Adrenal gland (tissue), 12 donors: Measurements from ENCODE around the gene SNX32. TPM values are rescaled to one million over a fixed set of nuclear protein-coding genes. Genes with fewer than 3 reads are reported as not detected.

Experiments
- DNase-seq, 7 donors: peaks; one replicate each; pipeline ENCODE4 v3.0.0-alpha.2; 2019 to 2020
- H3K27ac ChIP-seq, 5 donors: fragments of 200-600 bp; sonication (generic) in 4 of 5; 1 replicate in 3 of 5; 2 replicates in 2 of 5; pipeline versions ENCODE4 v1.5.1 to v1.8.0; 2016 to 2020; ENCODE audit warnings: mild to moderate bottlenecking in 1 of 5
- H3K27me3 ChIP-seq: fragments of 200-600 bp; 2 replicates; pipeline ENCODE4 v1.8.0; 2021
- H3K36me3 ChIP-seq, 2 donors: fragments of 200-600 bp; replicated peaks in 1 of 2; 1 replicate in 1 of 2; 2 replicates in 1 of 2; pipeline versions ENCODE4 v1.5.1 to v1.8.0; 2018 to 2022
- H3K4me1 ChIP-seq, 2 donors: fragments of 200-600 bp; replicated peaks in 1 of 2; 1 replicate in 1 of 2; 2 replicates in 1 of 2; pipeline versions ENCODE4 v1.5.1 to v1.8.0; 2018 to 2021
- H3K4me3 ChIP-seq, 4 donors: fragments of 200-600 bp; sonication (generic) in 3 of 4; one replicate each; pipeline ENCODE4 v1.5.1; 2016 to 2018
- H3K9me3 ChIP-seq, 3 donors: fragments of 200-600 bp; sonication (generic) in 1 of 3; replicated peaks in 1 of 3; 1 replicate in 2 of 3; 2 replicates in 1 of 3; pipeline versions ENCODE4 v1.5.1 to v1.8.0; 2016 to 2021
- CTCF ChIP-seq, 6 experiments: fragments of 450-650 bp in 4 of 6; fragments of 200-600 bp in 2 of 6; sonication (generic) in 1 of 6; IDR thresholded peaks; 1 replicate in 5 of 6; 2 replicates in 1 of 6; pipeline versions ENCODE4 v1.5.1 to v1.8.0; 2016 to 2021; ENCODE audit warnings: antibody characterized with exemption in 6 of 6, mild to moderate bottlenecking in 2 of 6, moderate library complexity in 1 of 6
- POLR2A ChIP-seq, 2 donors: fragments of 450-650 bp; IDR thresholded peaks; one replicate each; pipeline ENCODE4 v1.6.1; 2017; ENCODE audit warnings: antibody characterized with exemption in 2 of 2, mild to moderate bottlenecking in 2 of 2, moderate library complexity in 1 of 2
- WGBS, 4 donors: extraction: QIAGEN DNeasy Blood & Tissue Kit in 2 of 4; methylation state at CpG; one replicate each; pipeline versions ENCODE4 v1.1.5 to v1.1.7; 2013 to 2017; 5-methylcytosine and 5-hydroxymethylcytosine counted together
- intact Hi-C, 2 donors: fragments of 100-400 bp; cut with DNase I; formaldehyde crosslinking; loops; one replicate each; pipeline versions ENCODE4 v1.14.1 to v1.15.0; 2022 to 2023
- polyA plus RNA-seq, 3 donors: library from polyadenylated mRNA; stranded (reverse); fragments of 200-250 nt in 2 of 3; fragments of 350-450 nt in 1 of 3; fragmentation: Illumina TruSeq in 1 of 3; extraction: RNeasy Lipid Tissue Mini Kit (QIAGEN cat#74804) in 1 of 3; gene quantifications; one replicate each; pipeline ENCODE4 v1.2.3, GENCODE V29; 2013 to 2014
- total RNA-seq, 9 donors: library from RNA; depleted of rRNA in 4 of 9; stranded (reverse); fragments of >200 nt in 4 of 9; fragments of 120-200 nt in 1 of 9; fragmentation: NEBNext Ultra II Directional in 1 of 9; extraction: Animal tissue kit (Norgen Biotek cat#: 25700) in 1 of 9; gene quantifications; one replicate each; pipeline versions ENCODE4 v1.1.0 to v1.2.4, GENCODE V29; 2013 to 2023
- donor health status: healthy with polysubstance abuse.
- donor health status: Bipolar disorder and iron deficiency.
- donor health status: DM: yes; HTN: yes; CAD: no.
- donor health status: DM: no; HTN: no; CAD: no.
- donor health status: DM: no; HTN: no; CAD: no.
- donor health status: DM: yes; HTN: yes; CAD: no.

SNX32 gene
- total and polyA plus RNA-seq, 12 donors = 0.11 to 1.2 (median 0.50) TPM; not detected in 3

DNA sequence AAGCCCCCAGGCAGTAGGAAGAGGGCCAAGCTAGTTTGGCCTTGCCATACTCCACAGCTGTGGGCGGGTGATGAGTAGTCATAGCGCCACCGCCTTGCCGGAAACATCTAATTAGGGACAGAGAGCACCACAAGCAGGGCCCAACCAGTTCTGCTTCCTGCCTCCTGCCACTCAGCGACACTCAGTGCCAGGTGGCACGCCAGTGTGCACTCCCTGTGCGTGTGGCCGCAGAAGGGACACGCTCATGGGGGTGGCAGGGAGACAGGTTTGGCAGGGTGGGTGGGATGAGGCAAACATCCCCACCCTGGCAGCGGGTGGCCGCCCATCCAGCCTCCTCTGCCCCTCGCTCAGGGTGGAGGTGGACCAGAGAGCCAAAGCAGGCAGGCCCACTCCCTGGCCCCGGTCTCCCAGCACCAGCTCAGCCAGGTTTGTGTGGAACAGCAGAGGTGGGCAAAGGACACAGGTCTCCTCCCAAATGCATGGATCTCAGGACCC lies 42.0 kb upstream of the SNX32 start:
- TF ChIP-seq POLR2A (IDR thresholded peaks at IDR 0.05) = no peak
- H3K9me3 ChIP-seq = no peaks in the 10 kb centered on the region
- H3K27me3 ChIP-seq = peaks cover 40% of the 10 kb centered on the region
- DNase-seq = no peak
- no peak overlapping the region for H3K4me3 ChIP-seq
- intact Hi-C loops = no loop called here
- no peaks in the 10 kb centered on the region for H3K36me3 ChIP-seq
- H3K27ac ChIP-seq = no peak overlapping the region
- 73 to 88% (median 82%) methylated on average over 3 to 13 of the region's 13 CpGs for WGBS, 4 donors
- peaks cover 0 to 8% of the 10 kb centered on the region in 2 donors for H3K4me1 ChIP-seq

- intact Hi-C loops = no loop called here
- peaks cover 35% of the 10 kb centered on the region for H3K27me3 ChIP-seq
- no peak overlapping the region for H3K4me3 ChIP-seq
- H3K9me3 ChIP-seq = no peaks in the 10 kb centered on the region
- H3K4me1 ChIP-seq = peaks cover 0 to 5% of the 10 kb centered on the region in 2 donors
- WGBS, 4 donors = 83 to 87% (median 84%) methylated on average over 15 to 16 of the region's 16 CpGs
- TF ChIP-seq POLR2A (IDR thresholded peaks at IDR 0.05) = no peak
- TF ChIP-seq CTCF (IDR thresholded peaks at IDR 0.05) = no peak
- DNase-seq = no peak
- no peak overlapping the region for H3K27ac ChIP-seq
- H3K36me3 ChIP-seq = no peaks in the 10 kb centered on the region
Observed at GRCh38 chr11:65792456-65792855, 41.3 kb upstream of the SNX32 start.

- Histone ChIP-seq H3K4me1 (no peaks in the 10 kb centered on the region), H3K9me3 (no peaks in the 10 kb centered on the region), H3K27ac (no peak overlapping the region), H3K36me3 (no peaks in the 10 kb centered on the region), H3K4me3 (no peak overlapping the region), H3K27me3 (peaks cover 28% of the 10 kb centered on the region)
- no peak for DNase-seq
- intact Hi-C loops = no loop called here
- 65 to 76% (median 67%) methylated on average over 15 to 16 of the region's 16 CpGs; no CpG with 5 or more reads in 1 of the 4 donors for WGBS, 4 donors
- no peak for TF ChIP-seq CTCF (IDR thresholded peaks at IDR 0.05)
Observed at GRCh38 chr11:65793144-65793581, 40.6 kb upstream of the SNX32 start.

- Histone ChIP-seq H3K9me3 (no peaks in the 10 kb centered on the region), H3K27me3 (peaks cover 26% of the 10 kb centered on the region), H3K27ac (no peak overlapping the region), H3K36me3 (no peaks in the 10 kb centered on the region), H3K4me1 (no peaks in the 10 kb centered on the region), H3K4me3 (no peak overlapping the region)
- WGBS, 4 donors = 85 to 91% (median 89%) methylated on average over 12 to 29 of the region's 29 CpGs
- DNase-seq = no peak
- TF ChIP-seq POLR2A (IDR thresholded peaks at IDR 0.05) (no peak), CTCF (IDR thresholded peaks at IDR 0.05) (no peak)
- intact Hi-C loops = no loop called here
Observed at GRCh38 chr11:65793625-65794400, 40.0 kb upstream of the SNX32 start.
